ENCODE measurements around the gene CRTC1. TPM values are rescaled to one million over a fixed set of nuclear protein-coding genes. Genes with fewer than 3 reads are reported as not detected.

Gene CRTC1
- polyA plus RNA-seq, 2 of the 4 experiments (the other 2 are of a cell fraction): 0.87 to 4.0 TPM

DNA sequence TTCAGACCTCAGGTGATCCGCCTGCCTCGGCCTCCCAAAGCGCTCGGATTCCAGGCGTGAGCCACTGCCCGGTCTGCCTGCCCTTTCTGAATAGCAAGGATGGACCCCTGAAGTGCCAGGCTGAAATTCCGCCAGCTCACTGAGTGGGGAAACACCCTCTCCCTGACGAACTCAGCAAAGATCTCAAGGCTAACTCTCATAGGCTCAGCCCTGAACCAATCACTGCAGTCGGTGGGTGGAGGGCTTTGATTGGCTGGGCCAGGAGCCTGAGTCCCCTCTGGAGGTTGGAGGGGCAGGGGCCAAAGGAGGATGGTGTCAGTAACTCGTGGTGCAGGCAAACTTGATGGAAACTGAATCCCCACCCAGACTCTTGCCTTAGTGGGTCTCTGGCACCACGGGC, 118.9 kb downstream of the CRTC1 start:
- Histone ChIP-seq H3K27ac (no peak overlapping the region), H3K4me3 (no peak overlapping the region), H3K4me1 (no peaks in the 10 kb centered on the region), H3K9me3 (no peaks in the 10 kb centered on the region), H3K4me2 (no peak overlapping the region)
- no peak for TF ChIP-seq ZSCAN20 (CRISPR knock-in tag; IDR thresholded peaks at IDR 0.05)
- no peak for TF ChIP-seq ZFP36 (IDR thresholded peaks at IDR 0.05; ENCODE audit: borderline replicate concordance, partially characterized antibody)
- TF ChIP-seq, protein P1, sequence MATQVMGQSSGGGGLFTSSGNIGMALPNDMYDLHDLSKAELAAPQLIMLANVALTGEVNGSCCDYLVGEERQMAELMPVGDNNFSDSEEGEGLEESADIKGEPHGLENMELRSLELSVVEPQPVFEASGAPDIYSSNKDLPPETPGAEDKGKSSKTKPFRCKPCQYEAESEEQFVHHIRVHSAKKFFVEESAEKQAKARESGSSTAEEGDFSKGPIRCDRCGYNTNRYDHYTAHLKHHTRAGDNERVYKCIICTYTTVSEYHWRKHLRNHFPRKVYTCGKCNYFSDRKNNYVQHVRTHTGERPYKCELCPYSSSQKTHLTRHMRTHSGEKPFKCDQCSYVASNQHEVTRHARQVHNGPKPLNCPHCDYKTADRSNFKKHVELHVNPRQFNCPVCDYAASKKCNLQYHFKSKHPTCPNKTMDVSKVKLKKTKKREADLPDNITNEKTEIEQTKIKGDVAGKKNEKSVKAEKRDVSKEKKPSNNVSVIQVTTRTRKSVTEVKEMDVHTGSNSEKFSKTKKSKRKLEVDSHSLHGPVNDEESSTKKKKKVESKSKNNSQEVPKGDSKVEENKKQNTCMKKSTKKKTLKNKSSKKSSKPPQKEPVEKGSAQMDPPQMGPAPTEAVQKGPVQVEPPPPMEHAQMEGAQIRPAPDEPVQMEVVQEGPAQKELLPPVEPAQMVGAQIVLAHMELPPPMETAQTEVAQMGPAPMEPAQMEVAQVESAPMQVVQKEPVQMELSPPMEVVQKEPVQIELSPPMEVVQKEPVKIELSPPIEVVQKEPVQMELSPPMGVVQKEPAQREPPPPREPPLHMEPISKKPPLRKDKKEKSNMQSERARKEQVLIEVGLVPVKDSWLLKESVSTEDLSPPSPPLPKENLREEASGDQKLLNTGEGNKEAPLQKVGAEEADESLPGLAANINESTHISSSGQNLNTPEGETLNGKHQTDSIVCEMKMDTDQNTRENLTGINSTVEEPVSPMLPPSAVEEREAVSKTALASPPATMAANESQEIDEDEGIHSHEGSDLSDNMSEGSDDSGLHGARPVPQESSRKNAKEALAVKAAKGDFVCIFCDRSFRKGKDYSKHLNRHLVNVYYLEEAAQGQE (IDR thresholded peaks at IDR 0.05): no peak
- no peak for TF ChIP-seq KDM5A (IDR thresholded peaks at IDR 0.05)
- no peak for TF ChIP-seq SREBF2 (IDR thresholded peaks at IDR 0.05)
- TF ChIP-seq CBX2 (IDR thresholded peaks at IDR 0.05; ENCODE audit: borderline replicate concordance, low read depth): no peak
- TF ChIP-seq, protein P2, sequence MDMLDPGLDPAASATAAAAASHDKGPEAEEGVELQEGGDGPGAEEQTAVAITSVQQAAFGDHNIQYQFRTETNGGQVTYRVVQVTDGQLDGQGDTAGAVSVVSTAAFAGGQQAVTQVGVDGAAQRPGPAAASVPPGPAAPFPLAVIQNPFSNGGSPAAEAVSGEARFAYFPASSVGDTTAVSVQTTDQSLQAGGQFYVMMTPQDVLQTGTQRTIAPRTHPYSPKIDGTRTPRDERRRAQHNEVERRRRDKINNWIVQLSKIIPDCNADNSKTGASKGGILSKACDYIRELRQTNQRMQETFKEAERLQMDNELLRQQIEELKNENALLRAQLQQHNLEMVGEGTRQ (IDR thresholded peaks at IDR 0.05): no peak
- TF ChIP-seq JUNB (IDR thresholded peaks at IDR 0.05): no peak
- TF ChIP-seq GATA3 (IDR thresholded peaks at IDR 0.05; ENCODE audit: borderline replicate concordance): no peak
- no peak for TF ChIP-seq BHLHE40 (IDR thresholded peaks at IDR 0.05; ENCODE audit: low read depth, low read length)
- TF ChIP-seq, protein P3, sequence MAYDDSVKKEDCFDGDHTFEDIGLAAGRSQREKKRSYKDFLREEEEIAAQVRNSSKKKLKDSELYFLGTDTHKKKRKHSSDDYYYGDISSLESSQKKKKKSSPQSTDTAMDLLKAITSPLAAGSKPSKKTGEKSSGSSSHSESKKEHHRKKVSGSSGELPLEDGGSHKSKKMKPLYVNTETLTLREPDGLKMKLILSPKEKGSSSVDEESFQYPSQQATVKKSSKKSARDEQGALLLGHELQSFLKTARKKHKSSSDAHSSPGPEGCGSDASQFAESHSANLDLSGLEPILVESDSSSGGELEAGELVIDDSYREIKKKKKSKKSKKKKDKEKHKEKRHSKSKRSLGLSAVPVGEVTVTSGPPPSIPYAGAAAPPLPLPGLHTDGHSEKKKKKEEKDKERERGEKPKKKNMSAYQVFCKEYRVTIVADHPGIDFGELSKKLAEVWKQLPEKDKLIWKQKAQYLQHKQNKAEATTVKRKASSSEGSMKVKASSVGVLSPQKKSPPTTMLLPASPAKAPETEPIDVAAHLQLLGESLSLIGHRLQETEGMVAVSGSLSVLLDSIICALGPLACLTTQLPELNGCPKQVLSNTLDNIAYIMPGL (CRISPR knock-in tag; IDR thresholded peaks at IDR 0.05; ENCODE audit: borderline replicate concordance): no peak
- TF ChIP-seq NPAS2 (CRISPR knock-in tag; IDR thresholded peaks at IDR 0.05; ENCODE audit: borderline replicate concordance): no peak
- no peak for TF ChIP-seq NR3C1 (IDR thresholded peaks at IDR 0.05)
- no peak for DNase-seq (ENCODE audit: low read depth in 1 of 2, low spot score in 1 of 2)
- ATAC-seq: peak in 1 of 2 experiments; percentile 57; a peak in 3 of 6 replicates
- POLR2A ChIA-PET: no interaction called here
- CTCF ChIA-PET: interaction anchor here (1.6 kb wide), 1 partner anchor 45 kb away, joined by 5 read pairs; no protein-coding TSS in a partner anchor
- FAIRE-seq: no peak
- 47% methylated on average over 9 of the region's 11 CpGs for WGBS (ENCODE audit: missing lambda C conversion rate)

DNA sequence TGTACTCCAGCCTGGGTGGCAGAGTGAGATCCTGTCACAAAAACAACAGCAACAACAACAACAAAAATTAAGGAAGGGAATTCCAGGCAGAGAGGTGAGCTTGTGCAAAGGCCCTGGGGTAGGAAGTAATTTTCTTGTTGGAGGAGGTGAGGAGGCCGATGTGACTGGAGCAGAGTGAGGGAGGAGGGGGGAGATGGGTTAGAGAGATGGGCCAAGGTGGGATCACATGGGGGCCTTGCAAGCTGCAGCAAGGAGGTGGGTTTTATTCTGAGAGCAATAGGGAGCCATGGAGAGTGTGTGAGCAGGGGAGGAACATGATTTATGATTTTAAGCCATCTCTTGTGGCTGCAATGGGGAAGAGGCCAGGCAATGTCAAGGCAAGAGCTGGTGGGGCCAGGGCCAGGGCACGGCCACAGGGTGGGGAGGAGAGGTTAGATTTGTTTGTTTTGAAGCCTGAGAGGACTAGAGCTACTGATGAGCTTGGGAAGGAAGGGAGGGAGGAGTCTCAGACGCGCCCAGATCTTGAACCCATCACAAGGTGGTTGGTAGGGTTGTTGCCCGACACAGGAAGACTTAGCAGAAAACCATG, 120.2 kb downstream of the CRTC1 start:
- Histone ChIP-seq H3K27ac (no peak overlapping the region), H3K4me2 (no peak overlapping the region), H3K9me3 (no peaks in the 10 kb centered on the region), H3K4me3 (no peak overlapping the region), H3K4me1 (no peaks in the 10 kb centered on the region)
- WGBS (ENCODE audit: missing lambda C conversion rate): 73% methylated on average over 5 of the region's 5 CpGs
- POLR2A ChIA-PET: no interaction called here
- FAIRE-seq: no peak
- DNase-seq (ENCODE audit: low read depth in 1 of 2, low spot score in 1 of 2): no peak
- CTCF ChIA-PET: interaction anchor here (0.6 to 1.6 kb wide), 2 partner anchors 44 to 231 kb away, joined by 4 to 5 read pairs; no protein-coding TSS in a partner anchor
- ATAC-seq: no peak
- TF ChIP-seq, protein P4, sequence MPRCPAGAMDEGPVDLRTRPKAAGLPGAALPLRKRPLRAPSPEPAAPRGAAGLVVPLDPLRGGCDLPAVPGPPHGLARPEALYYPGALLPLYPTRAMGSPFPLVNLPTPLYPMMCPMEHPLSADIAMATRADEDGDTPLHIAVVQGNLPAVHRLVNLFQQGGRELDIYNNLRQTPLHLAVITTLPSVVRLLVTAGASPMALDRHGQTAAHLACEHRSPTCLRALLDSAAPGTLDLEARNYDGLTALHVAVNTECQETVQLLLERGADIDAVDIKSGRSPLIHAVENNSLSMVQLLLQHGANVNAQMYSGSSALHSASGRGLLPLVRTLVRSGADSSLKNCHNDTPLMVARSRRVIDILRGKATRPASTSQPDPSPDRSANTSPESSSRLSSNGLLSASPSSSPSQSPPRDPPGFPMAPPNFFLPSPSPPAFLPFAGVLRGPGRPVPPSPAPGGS (IDR thresholded peaks at IDR 0.05): no peak
- TF ChIP-seq ZFP36 (IDR thresholded peaks at IDR 0.05; ENCODE audit: borderline replicate concordance, partially characterized antibody) (peak; percentile 68), RARB (CRISPR knock-in tag; IDR thresholded peaks at IDR 0.05) (no peak), MAZ (IDR thresholded peaks at IDR 0.05; ENCODE audit: borderline replicate concordance, low read depth, low read length) (no peak)
- TF ChIP-seq, protein P5, sequence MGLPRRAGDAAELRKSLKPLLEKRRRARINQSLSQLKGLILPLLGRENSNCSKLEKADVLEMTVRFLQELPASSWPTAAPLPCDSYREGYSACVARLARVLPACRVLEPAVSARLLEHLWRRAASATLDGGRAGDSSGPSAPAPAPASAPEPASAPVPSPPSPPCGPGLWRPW (IDR thresholded peaks at IDR 0.05): no peak

Data from A549 (cell line).